PC-9 (cell line): ENCODE measurements around the gene TRMT2A. TPM values are rescaled to one million over a fixed set of nuclear protein-coding genes. Genes with fewer than 3 reads are reported as not detected.

ENCODE experiments used
- Bru-seq: library from RNA; stranded (reverse); fragments of 400-500 nt; gene quantifications from one replicate; lab custom pipeline; 2021; lab: Mats Ljungman, UMichigan
- BruChase-seq, 2 experiments: library from RNA; stranded (reverse); fragments of 400-500 nt; gene quantifications; one replicate each; lab custom pipeline; 2021; lab: Mats Ljungman, UMichigan
- BruUV-seq: library from RNA; stranded (reverse); fragments of 400-500 nt; replicated peaks from 2 replicates; lab custom pipeline; 2021; lab: Mats Ljungman, UMichigan
- CTCF ChIA-PET: fragments of 300-600 bp; sonication (Branson Sonifier 250); formaldehyde crosslinking; loops from one replicate; lab custom pipeline; 2022; ENCODE audit warnings: antibody characterized with exemption; lab: Charles Lee
- POLR2A ChIA-PET: fragments of 300-600 bp; sonication (Branson Sonifier 250); formaldehyde crosslinking; loops from one replicate; lab custom pipeline; 2022; ENCODE audit warnings: antibody characterized with exemption; ENCODE audit not compliant: unreplicated experiment; lab: Charles Lee
- DNase-seq, 2 experiments: peaks; one replicate each; pipeline versions ENCODE4 v3.0.0 to v3.0.0-alpha.2; 2015 to 2022; ENCODE audit warnings: mixed read lengths in 1 of 2
- H2AFZ ChIP-seq: fragments of 200-600 bp; sonication (generic); 2 replicates; pipeline ENCODE4 v1.8.1; 2017; ENCODE audit warnings: antibody characterized with exemption
- H3F3A ChIP-seq: fragments of 200-600 bp; sonication (generic); 2 replicates; pipeline ENCODE4 v1.8.1; 2017; ENCODE audit warnings: antibody characterized with exemption, mild to moderate bottlenecking, low read depth; ENCODE audit not compliant: insufficient read depth
- H3K27ac ChIP-seq: fragments of 200-600 bp; sonication (generic); 2 replicates; pipeline ENCODE4 v1.6.1; 2016; ENCODE audit warnings: mixed run types
- H3K27me3 ChIP-seq: fragments of 200-600 bp; sonication (generic); 2 replicates; pipeline ENCODE4 v1.6.1; 2016; ENCODE audit warnings: low read depth, mixed run types; ENCODE audit not compliant: insufficient read depth
- H3K36me3 ChIP-seq: fragments of 200-600 bp; sonication (generic); 2 replicates; pipeline ENCODE4 v1.6.1; 2016; ENCODE audit warnings: low read depth, mixed run types
- H3K4me1 ChIP-seq: fragments of 200-600 bp; sonication (generic); replicated peaks from 2 replicates; pipeline ENCODE4 v1.6.1; 2016; ENCODE audit warnings: mixed run types; ENCODE audit not compliant: insufficient read depth
- H3K4me2 ChIP-seq: fragments of 200-600 bp; sonication (generic); 2 replicates; pipeline ENCODE4 v1.6.1; 2017; ENCODE audit warnings: mixed run types
- H3K4me3 ChIP-seq: fragments of 200-600 bp; sonication (generic); 2 replicates; pipeline ENCODE4 v1.6.1; 2016; ENCODE audit warnings: mixed run types
- H3K79me2 ChIP-seq: fragments of 200-600 bp; sonication (generic); 2 replicates; pipeline ENCODE4 v1.6.1; 2017; ENCODE audit warnings: low read depth, mixed run types
- H3K9me2 ChIP-seq: fragments of 200-600 bp; sonication (generic); 2 replicates; pipeline ENCODE4 v1.8.1; 2017; ENCODE audit warnings: mild to moderate bottlenecking; ENCODE audit not compliant: insufficient read depth
- H3K9me3 ChIP-seq: fragments of 200-600 bp; sonication (generic); 2 replicates; pipeline ENCODE4 v1.8.1; 2016; ENCODE audit warnings: low read depth; ENCODE audit not compliant: insufficient read depth
- H4K20me1 ChIP-seq: fragments of 200-600 bp; sonication (generic); 2 replicates; pipeline ENCODE4 v1.8.1; 2017; ENCODE audit not compliant: insufficient read depth
- EZH2 ChIP-seq: fragments of 200-600 bp; sonication (generic); IDR thresholded peaks from 2 replicates; pipeline ENCODE4 v1.8.0; 2017; ENCODE audit warnings: antibody characterized with exemption, low read depth
- intact Hi-C: fragments of 100-400 bp; cut with micrococcal nuclease; formaldehyde crosslinking; loops from one replicate; pipeline ENCODE4 v1.10.0; 2022; ENCODE audit not compliant: unreplicated experiment
- long read RNA-seq: library from polyadenylated mRNA; stranded (forward); transcript quantifications from one replicate; pipeline ENCODE4 v2.0.0, GENCODE V29; 2022
- total RNA-seq: library from RNA; stranded (reverse); gene quantifications from 2 replicates; pipeline ENCODE4 v1.2.3, GENCODE V29; 2021
- TF ChIP-seq, protein P1 (sequence below): fragments of 200-600 bp; sonication (generic); conservative IDR thresholded peaks from 2 replicates; pipeline ENCODE4 v1.6.1; 2017; ENCODE audit warnings: mixed run types, antibody characterized with exemption, mild to moderate bottlenecking, moderate library complexity

Gene TRMT2A
- total RNA-seq (31.5 and 32.7 TPM in 2 replicates), Bru-seq, nascent RNA (percentile 46 among the genes with signal in this experiment), BruChase-seq, experiment 1, labeled RNA remaining after a 2-hour chase (percentile 55 among the genes with signal in this experiment), BruChase-seq, experiment 2, labeled RNA remaining after a 6-hour chase (percentile 64 among the genes with signal in this experiment)
- long read RNA-seq, transcript TRMT2A-201 (12 exons, 2,964 nt) = major isoform, 13 of 37 reads
- long read RNA-seq, transcript TRMT2A-202 (13 exons, 2,928 nt) = minor isoform, 6 of 37 reads
- long read RNA-seq, partial matches to known transcripts = 1 of 37 reads
- long read RNA-seq, other reads (novel, unspliced or antisense) = 16 of 37 reads

DNA sequence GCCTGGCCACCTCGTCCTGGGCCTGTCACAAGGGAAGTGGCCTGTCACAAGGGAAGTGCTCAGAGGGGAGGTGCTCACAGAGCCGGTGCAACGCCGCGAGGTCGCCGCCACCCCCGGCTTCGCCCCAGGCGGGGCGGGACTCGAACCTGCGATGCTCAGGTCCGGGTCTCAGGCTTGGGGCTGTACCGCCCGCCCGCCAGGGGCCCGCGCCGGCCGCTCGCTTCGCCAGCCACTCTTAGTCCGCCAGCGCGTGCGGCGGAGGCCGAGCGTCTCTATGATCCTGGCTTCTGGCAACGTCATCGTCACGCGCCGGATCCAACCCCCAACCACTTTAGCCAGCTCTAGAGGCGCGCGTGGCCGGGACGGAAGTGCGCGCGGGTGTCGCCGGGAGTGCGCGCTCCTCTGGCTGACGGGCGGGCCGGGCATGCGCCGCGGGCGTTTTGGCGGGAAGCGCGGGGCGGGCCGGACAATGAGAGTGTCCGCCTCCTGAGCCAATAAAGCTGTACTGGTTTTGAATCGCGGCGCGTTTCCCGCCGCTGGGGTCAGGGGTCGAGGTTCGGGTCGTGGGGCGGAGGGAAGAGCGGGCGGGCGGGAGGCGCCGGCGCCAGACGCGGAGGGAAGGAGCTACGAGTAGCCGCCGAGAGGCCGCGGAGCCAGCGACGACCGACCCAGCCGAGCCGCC, at the start of gene TRMT2A:
TRMT2A (minus strand) TSS at position 276 of the 682 bp plus-strand sequence. CDS start 320 bp downstream, outside the sequence.
- H3K9me3 ChIP-seq = no peaks in the 10 kb centered on the region
- H4K20me1 ChIP-seq = no peaks in the 10 kb centered on the region
- peaks cover 4% of the 10 kb centered on the region; the same call in 1 of the 2 replicates for H3F3A ChIP-seq
- peak within 1 kb of the TSS; percentile 88 for H2AFZ ChIP-seq
- no peaks in the 10 kb centered on the region for H3K27me3 ChIP-seq
- intact Hi-C loops = loop anchor here (2.0 kb wide), 2 partner anchors 36 to 154 kb away; partner anchors contain the start of gene DGCR8
- ChIA-PET POLR2A (no interaction called here), CTCF (no interaction called here)
- peak within 1 kb of the TSS; percentile 86 for H3K4me2 ChIP-seq
- DNase-seq = peak; percentile 80 to 95
- no peaks in the 10 kb centered on the region for H3K9me2 ChIP-seq
- no TSS peak for BruUV-seq
- TF ChIP-seq EZH2 = no peak
- TF ChIP-seq, protein P1, sequence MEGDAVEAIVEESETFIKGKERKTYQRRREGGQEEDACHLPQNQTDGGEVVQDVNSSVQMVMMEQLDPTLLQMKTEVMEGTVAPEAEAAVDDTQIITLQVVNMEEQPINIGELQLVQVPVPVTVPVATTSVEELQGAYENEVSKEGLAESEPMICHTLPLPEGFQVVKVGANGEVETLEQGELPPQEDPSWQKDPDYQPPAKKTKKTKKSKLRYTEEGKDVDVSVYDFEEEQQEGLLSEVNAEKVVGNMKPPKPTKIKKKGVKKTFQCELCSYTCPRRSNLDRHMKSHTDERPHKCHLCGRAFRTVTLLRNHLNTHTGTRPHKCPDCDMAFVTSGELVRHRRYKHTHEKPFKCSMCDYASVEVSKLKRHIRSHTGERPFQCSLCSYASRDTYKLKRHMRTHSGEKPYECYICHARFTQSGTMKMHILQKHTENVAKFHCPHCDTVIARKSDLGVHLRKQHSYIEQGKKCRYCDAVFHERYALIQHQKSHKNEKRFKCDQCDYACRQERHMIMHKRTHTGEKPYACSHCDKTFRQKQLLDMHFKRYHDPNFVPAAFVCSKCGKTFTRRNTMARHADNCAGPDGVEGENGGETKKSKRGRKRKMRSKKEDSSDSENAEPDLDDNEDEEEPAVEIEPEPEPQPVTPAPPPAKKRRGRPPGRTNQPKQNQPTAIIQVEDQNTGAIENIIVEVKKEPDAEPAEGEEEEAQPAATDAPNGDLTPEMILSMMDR = no peak
- 0 out of 2 replicates have a peak within 1 kb of the TSS, but pooled peaks have one; percentile 28 for H3K27ac ChIP-seq
- H3K4me1 ChIP-seq = peaks cover 9% of the 10 kb centered on the region; the same call in 1 of the 2 replicates
- H3K36me3 ChIP-seq = no peaks in the 10 kb centered on the region
- peak within 1 kb of the TSS; percentile 75 for H3K4me3 ChIP-seq
- peaks cover 59% of the 10 kb centered on the region for H3K79me2 ChIP-seq

DNA sequence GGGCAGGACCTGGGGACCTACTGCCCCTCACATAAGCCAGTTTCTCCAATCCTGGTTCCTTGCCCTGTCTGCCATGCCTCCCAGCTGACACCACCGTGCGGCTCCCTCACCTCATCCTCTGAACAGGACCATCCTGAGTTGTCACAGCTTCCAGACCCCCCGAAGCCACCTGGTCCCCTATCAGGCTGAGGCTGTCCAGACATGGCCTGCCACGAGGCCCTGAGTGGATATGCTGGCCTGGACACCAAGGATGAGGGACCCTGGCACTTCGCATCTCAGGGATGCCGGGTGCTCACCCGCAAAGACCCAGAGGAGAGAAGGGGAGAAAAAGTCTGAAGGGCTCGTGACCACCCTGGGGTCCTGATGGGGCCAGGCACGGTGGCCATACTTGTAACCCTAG, 49.7 kb upstream of the TRMT2A start:
- TF ChIP-seq, protein P1 = no peak
- no peak for TF ChIP-seq EZH2
- ChIA-PET POLR2A (no interaction called here), CTCF (no interaction called here)
- Histone ChIP-seq H2AFZ (no peak overlapping the region), H3K9me2 (no peaks in the 10 kb centered on the region), H3F3A (no peaks in the 10 kb centered on the region), H4K20me1 (no peaks in the 10 kb centered on the region), H3K79me2 (no peaks in the 10 kb centered on the region), H3K36me3 (no peaks in the 10 kb centered on the region), H3K27me3 (peaks cover 13% of the 10 kb centered on the region; the same call in 1 of the 2 replicates), H3K4me2 (no peak overlapping the region), H3K4me1 (no peaks in the 10 kb centered on the region), H3K4me3 (no peak overlapping the region), H3K27ac (no peak overlapping the region), H3K9me3 (no peaks in the 10 kb centered on the region)
- no peak for DNase-seq
- BruUV-seq = no TSS peak
- intact Hi-C loops = no loop called here

DNA sequence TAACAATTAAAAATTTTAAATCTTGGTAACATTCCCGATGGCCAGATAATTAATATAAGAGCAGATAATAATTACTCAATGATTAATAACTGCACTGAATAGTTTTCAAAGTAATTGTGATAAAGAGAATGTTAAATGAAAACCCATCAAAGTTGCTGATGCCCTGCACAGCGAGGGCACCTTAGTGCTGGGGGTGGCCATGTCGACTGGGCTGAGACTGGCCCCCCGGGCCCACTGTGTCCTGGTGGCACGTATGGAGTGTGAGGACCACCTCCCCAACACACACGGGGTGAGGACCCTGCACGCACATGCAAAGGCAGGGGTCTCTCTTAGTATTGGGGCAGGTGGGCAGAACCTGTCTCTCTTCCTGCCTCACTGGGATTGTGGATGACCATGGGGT, 48.9 kb upstream of the TRMT2A start:
- TF ChIP-seq EZH2 = no peak
- TF ChIP-seq, protein P1 = no peak
- DNase-seq = no peak
- Histone ChIP-seq H3K36me3 (no peaks in the 10 kb centered on the region), H3K9me2 (no peaks in the 10 kb centered on the region), H3K9me3 (no peaks in the 10 kb centered on the region), H3K27me3 (peaks cover 13% of the 10 kb centered on the region; the same call in 1 of the 2 replicates), H3K4me3 (no peak overlapping the region), H4K20me1 (no peaks in the 10 kb centered on the region), H2AFZ (no peak overlapping the region), H3K79me2 (no peaks in the 10 kb centered on the region), H3K4me1 (no peaks in the 10 kb centered on the region), H3K4me2 (no peak overlapping the region), H3F3A (no peaks in the 10 kb centered on the region), H3K27ac (no peak overlapping the region)
- no TSS peak for BruUV-seq
- intact Hi-C loops = no loop called here
- CTCF ChIA-PET = no interaction called here
- POLR2A ChIA-PET = no interaction called here
